Measurements from ENCODE around the gene DCUN1D2.

DNA sequence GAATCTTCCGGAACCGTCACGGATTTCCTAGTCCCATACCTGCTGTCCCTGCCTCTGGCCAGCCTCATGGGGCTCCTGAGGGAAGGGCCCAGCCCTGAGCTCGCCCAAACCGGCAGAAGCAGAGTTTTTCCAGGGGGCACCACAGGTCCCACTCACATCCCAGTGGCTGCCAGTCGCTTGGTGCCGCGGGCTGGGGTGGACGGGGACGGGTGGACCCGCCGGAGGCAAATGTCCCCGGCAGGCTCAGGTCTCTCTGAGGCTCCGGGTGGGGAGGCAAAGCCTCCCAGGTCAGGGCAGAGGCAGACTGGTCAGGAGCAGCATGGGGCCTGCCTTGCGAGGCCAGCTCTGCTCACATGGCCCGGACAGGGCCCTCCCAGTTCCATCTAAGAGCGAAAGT lies 62.0 kb downstream of the DCUN1D2 start:
- TF ChIP-seq, protein P1, sequence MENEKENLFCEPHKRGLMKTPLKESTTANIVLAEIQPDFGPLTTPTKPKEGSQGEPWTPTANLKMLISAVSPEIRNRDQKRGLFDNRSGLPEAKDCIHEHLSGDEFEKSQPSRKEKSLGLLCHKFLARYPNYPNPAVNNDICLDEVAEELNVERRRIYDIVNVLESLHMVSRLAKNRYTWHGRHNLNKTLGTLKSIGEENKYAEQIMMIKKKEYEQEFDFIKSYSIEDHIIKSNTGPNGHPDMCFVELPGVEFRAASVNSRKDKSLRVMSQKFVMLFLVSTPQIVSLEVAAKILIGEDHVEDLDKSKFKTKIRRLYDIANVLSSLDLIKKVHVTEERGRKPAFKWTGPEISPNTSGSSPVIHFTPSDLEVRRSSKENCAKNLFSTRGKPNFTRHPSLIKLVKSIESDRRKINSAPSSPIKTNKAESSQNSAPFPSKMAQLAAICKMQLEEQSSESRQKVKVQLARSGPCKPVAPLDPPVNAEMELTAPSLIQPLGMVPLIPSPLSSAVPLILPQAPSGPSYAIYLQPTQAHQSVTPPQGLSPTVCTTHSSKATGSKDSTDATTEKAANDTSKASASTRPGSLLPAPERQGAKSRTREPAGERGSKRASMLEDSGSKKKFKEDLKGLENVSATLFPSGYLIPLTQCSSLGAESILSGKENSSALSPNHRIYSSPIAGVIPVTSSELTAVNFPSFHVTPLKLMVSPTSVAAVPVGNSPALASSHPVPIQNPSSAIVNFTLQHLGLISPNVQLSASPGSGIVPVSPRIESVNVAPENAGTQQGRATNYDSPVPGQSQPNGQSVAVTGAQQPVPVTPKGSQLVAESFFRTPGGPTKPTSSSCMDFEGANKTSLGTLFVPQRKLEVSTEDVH (IDR thresholded peaks at IDR 0.05; ENCODE audit: low read depth, partially characterized antibody): no peak
- no peak for TF ChIP-seq EZH2 (IDR thresholded peaks at IDR 0.05; ENCODE audit: borderline replicate concordance, control insufficient read depth, low read depth, low read length)
- TF ChIP-seq PBX3 (IDR thresholded peaks at IDR 0.05; ENCODE audit: insufficient replicate concordance, low read depth, low read length): no peak
- no peak for TF ChIP-seq TARDBP (IDR thresholded peaks at IDR 0.05; ENCODE audit: borderline replicate concordance)
